Keratinocyte (primary cell): ENCODE measurements around the gene CNNM3.

Experiments used
- CTCF ChIP-seq, 3 experiments: IDR thresholded peaks in 1 of 3; conservative IDR thresholded peaks in 1 of 3; optimal IDR thresholded peaks in 1 of 3; 2 replicates in 2 of 3; 3 replicates in 1 of 3; pipeline versions ENCODE3 to v1.5.1; 2011; ENCODE audit warnings: low read length in 3 of 3, mild to moderate bottlenecking in 3 of 3, moderate library complexity in 2 of 3, control low read depth in 1 of 3, inconsistent platforms in 1 of 3; ENCODE audit not compliant: insufficient read depth in 2 of 3; ENCODE audit errors: extremely low read depth in 1 of 3
- EZH2 ChIP-seq: IDR thresholded peaks from one replicate; pipeline ENCODE4 v1.6.1; 2012; ENCODE audit warnings: inconsistent platforms, mild to moderate bottlenecking, low read length, moderate library complexity

GRCh38 chr2:96770442-96771202 is 45.4 kb upstream of the CNNM3 start:
- no peak for TF ChIP-seq CTCF (optimal IDR thresholded peaks at IDR 0.05 in 1 of 3, IDR thresholded peaks at IDR 0.05 in 1 of 3, conservative IDR thresholded peaks at IDR 0.05 in 1 of 3; ENCODE audit: extremely low read depth in 1 of 3, insufficient read depth in 2 of 3, low read length in 3 of 3)
- TF ChIP-seq EZH2: no peak
